D341Med (cell line): Measurements from ENCODE around the gene RPS6KC1.
"Not testable (repeated sequence)": the region's sequence is repeated elsewhere in the genome, so short reads cannot be mapped to it uniquely, and the experiment has no call there.

Experiments
- DNase-seq: peaks from one replicate; pipeline ENCODE4 v3.0.0; 2012; ENCODE audit warnings: low spot score

The RPS6KC1 gene, protein sequence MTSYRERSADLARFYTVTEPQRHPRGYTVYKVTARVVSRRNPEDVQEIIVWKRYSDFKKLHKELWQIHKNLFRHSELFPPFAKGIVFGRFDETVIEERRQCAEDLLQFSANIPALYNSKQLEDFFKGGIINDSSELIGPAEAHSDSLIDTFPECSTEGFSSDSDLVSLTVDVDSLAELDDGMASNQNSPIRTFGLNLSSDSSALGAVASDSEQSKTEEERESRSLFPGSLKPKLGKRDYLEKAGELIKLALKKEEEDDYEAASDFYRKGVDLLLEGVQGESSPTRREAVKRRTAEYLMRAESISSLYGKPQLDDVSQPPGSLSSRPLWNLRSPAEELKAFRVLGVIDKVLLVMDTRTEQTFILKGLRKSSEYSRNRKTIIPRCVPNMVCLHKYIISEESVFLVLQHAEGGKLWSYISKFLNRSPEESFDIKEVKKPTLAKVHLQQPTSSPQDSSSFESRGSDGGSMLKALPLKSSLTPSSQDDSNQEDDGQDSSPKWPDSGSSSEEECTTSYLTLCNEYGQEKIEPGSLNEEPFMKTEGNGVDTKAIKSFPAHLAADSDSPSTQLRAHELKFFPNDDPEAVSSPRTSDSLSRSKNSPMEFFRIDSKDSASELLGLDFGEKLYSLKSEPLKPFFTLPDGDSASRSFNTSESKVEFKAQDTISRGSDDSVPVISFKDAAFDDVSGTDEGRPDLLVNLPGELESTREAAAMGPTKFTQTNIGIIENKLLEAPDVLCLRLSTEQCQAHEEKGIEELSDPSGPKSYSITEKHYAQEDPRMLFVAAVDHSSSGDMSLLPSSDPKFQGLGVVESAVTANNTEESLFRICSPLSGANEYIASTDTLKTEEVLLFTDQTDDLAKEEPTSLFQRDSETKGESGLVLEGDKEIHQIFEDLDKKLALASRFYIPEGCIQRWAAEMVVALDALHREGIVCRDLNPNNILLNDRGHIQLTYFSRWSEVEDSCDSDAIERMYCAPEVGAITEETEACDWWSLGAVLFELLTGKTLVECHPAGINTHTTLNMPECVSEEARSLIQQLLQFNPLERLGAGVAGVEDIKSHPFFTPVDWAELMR

DNA sequence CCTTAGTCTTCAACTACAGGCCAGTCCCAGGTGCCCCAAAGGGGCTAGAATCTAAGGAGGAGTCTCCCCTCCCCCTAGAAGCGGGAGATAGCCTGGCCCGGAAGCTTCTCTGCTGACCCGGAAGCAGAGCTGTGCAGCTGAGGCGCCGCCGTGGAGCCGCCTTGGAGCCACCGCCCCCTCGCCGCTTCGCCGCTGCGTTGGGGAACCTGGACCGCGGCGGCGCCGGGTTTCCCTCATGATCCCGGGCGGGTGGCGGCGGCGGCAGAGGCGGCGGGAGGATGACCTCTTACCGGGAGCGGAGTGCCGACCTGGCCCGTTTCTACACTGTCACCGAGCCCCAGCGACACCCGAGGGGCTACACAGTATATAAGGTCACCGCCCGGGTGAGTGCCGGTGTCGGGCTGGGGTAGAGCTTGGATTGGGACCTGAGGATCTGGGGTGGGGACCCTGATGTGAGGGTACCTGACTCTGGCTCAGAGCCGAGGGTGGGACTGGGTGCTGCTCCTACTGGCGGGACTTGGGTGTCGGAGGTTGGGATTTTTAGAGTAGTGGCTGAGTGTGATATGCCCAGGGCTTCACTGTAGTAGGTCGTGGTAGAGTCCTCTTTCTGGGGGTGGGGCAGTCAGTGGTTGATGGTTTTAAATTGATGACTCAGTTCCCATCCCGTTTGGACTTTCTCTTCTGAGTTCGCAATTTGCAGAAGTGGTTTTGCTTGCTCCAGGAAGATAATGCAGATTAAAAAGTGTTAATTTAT is at the start of gene RPS6KC1:
Gene RPS6KC1, plus strand, starts transcription at position 115 of the 754 bp plus-strand sequence. Its CDS starts 164 bp downstream, at position 279.
- peak; percentile 96 for DNase-seq

DNA sequence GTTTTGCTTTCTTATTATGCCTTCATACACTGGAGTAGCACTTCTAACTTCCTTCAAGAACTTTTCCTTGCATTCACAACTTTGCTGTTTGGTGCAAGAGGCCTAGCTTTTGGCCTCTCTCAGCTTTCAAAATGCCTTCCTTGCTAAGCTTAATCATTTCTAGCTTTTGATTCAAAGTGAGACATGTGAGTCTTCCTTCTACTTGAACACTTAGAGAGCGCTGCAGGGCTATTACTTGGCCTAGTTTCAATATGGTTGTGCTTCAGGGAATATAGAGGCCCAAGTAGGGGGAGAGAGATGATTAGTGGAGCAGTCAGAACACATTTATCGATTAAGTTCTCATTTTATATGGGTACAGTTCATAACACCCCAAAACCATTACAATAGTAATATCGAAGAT is 47.8 kb upstream of the RPS6KC1 start:
- no peak for DNase-seq

DNA sequence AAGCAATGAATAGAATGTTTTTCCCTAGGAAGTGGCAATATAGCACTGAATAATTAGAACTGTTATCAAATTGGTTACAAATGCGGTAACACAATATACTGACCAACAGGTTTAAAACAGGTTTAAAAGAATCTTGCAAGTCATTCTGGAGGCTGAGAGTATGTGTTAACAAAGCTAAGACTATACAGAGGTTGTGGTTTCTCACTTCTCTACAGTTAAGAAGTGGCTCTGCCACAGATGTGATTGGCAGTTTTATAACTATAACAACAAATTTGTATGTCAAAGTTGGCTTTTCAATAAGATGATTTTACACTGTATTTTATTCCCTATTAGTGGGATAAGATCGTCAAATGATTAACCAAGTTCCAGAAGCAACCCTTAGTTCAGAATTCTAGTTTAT is 42.5 kb upstream of the RPS6KC1 start:
- DNase-seq = no peak

DNA sequence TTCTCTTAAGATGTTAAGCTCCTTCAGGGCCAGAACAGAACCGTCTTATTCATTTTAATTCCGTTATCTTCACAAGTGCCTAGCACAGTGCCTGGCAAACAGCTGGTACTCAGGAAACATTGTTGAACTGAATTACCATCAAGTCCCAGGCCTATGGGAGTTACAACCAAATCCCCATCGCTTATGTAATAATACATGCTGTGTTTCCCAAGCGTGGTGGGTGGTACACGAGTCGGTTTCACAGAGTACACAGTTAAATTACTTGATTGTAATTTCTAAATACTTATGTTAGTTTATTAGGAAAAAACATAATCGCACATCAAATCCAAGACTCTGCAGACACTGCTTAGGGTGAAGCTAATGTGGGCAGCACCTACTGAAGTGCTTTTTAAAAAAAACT is 36.4 kb upstream of the RPS6KC1 start:
- peak; percentile 40 for DNase-seq

DNA sequence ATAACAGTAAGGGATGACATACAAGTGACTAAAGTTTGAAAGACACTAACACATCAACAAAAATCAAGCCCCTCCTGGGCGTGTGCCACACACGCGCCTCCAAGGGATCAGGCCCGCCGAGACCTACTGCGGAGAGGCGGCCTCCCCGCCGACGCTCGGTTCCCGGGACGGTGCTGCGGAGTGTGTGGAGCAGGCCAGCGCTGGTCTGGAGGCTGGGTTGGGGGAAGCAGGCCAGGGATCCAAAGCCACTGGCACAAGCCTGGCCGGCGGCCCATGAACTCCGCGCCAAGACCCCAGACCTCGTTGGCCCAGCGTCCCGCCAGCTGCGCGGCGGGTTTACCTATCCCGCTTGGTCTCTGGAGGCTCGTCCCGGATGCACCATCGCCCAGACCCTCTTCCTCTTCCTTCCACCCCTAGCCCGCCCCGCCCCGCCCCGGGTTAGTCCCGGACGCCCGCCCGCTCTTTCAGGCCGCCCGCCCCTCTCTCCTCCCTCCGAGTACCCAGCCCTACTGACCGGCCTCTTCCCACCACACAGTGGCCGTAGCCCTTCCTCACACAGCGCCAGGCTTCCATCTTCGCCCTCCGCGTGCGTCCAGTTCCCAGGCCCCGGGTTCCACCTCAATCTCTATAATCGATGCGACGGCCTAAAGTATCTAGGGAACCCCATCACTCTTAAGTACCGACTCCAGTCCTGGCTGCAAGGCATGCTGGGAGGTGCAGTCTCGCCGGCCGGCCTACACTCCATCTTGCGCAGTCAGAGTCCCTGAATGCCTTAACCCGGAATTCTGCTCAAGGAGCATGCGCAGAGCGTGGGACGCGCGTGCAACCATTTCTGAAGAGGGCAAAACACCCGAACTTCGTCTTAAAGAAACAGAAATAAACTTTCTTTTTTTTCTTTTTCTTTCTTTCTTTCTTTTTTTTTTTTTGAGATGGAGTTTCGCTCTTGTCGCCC is 35.7 kb upstream of the RPS6KC1 start, which contains the start of gene ANGEL2:
Gene ANGEL2, minus strand, starts transcription at position 769 of the 952 bp plus-strand sequence. Its CDS starts 196 bp downstream, at position 573.
- peak; percentile 96 for DNase-seq

DNA sequence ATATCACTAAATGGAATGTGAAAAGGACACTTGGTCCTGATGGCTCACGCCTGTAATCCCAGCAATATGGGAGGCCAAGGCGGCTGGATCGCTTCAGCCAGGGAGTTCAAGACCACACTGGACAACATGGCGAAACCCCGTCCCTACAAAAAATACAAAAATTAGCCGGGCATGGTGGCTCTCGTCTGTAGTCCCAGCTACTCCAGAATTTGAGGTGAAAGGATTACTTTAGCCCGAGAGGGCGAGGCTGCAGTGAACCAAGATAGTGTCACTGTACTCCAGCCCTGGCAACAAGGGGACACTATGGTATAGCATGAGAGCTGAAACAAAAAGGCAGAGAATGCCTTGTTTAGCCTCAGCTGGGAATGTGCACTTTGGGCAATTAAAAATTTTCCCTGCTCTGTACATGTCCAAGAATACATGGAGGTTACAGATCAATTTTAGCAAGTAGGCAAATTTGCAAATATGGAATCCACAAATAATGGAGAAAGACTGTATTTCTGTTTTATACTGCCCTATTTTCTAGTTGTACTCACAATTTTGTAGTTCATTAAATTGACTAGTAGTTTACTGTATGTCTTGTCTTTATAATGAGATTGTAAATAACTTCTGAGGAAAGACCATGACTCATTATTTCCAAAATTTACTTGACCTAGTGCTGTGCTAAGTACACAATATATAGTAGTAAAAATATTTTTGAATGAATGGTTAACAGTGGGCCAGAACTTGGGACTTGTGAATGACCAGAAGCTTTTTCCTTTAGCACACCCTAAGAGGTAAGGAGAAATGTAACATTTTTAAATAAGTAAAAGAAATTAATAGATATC is 33.4 kb upstream of the RPS6KC1 start:
- no peak for DNase-seq

DNA sequence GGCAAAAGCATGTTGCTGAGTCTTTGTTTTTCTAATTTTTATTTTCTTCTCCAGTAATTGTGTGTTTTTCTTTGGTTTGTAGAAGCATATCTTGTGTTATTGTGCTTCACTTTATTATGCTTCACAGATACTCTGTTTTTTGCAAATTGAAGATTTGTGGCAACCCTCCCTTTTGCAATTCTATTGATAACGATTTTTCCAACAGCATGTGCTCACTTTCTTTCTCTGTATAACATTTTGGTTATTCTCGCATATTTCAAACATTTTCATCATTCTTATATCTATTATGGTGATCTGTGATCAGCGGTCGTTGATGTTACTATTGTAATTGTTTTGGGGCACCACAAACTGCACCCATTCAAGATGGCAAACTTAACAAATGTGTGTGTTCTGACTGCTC is 31.6 kb upstream of the RPS6KC1 start:
- no peak for DNase-seq

DNA sequence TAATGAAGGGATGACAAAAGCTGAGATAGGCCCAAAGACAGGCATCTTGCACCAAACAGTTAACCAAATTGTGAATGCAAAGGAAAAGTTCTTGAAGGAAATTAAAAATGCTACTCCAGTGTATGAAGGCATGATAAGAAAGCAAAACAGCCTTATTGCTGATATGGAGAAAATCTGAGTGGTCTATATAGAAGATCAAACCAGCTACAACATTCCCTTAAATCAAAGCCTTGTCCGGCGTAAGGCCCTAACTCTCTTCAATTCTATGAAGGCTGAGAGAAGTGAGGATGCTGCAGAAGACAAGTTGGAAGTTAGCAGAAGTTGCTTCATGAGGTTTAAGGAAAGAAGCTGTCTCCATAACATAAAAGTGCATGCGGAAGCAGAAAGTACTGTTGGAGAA is 31.0 kb upstream of the RPS6KC1 start:
- no peak for DNase-seq

DNA sequence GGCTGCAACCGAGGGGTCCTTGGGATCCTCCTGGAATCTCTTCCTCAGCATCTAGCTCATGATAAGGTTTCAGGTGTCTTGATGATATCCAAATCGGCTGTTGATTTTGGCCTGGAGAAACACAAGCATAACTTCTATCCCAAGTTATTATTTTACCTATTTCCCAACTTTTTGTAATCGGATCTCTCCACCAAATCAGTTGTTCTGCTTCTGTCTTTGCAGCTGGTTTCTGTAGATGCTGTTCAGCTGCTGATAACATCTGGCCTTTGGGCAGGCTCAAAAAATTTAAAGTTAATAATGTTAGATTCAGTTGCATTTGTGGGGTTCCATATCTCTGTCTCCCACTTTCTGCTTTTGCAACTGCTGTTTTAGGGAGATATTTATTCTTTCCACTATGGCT is 24.0 kb upstream of the RPS6KC1 start:
- not testable (repeated sequence) for DNase-seq

DNA sequence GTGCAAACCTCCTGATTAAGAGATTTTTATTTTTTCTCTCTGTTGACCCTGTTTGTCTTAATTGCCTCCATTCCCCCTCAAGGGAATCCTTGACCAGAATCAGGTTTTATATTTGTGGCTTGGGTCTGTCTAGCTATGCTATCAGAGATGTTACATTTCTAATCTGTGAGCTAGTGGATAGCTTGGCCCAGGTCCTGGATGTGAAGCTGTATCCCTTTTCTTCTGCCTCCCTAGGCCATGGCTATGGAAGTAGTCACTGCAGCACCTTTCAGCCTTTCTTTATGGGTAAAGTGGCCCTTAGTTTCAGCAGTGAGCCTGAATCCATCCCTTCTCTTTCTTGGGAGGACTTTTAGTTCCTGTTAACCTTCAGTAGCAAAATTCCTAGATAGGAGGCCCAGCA is 18.4 kb upstream of the RPS6KC1 start:
- DNase-seq = no peak

DNA sequence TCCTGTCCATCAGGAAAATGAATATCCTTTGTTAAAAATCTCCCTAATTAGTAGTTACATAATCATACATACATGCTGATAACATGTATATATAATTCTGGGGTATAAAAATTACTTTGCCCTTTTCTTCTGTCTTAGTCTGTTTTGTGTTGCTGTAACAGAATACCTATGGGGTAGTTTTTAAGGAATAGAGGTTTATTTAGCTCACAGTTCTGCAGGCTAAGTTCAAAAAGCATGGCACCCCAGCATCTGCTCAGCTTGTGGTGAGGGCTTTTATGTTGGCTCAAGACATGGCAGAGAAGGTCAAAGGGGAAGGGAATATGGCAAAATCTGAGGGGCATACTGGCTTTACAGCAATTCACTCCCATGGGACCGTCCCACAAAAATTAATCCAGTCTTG is 16.3 kb upstream of the RPS6KC1 start:
- DNase-seq = no peak

DNA sequence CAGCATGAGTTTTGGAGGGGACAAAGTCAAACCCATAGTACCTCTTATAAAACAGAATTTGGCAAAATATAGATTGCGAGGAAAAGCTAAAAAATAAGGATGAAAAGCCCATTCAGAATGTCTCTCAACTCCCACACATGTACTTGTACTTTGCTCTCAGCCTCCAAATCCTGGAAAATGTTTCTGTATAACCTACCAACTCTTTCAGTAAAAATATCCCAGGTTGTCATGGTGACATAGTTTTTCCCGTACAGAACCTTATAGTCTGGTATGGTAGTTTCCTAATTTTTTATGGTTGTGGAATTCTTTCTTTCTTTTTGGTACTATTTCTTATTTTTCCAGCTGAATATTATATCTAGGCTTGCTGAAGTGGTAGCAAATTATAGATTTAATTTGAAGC is 15.5 kb upstream of the RPS6KC1 start:
- no peak for DNase-seq

DNA sequence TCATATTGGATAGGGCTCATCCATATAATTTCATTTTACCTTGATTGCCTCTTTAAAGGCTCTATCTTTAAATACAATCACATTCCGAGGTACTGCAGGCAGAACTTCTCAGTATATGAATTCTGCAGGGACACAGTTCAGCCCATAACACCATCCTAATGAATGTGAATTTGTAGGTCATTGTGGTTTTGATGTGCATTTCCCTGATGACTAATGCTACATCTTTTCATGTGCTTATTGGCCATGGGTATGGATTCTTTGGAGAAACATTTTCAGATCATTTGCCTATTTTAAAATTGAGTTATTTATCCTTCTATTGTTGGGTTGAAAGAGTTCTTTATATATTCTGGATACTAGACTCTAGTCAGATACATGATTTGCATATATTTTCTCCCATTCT is 9.6 kb upstream of the RPS6KC1 start:
- no peak for DNase-seq

DNA sequence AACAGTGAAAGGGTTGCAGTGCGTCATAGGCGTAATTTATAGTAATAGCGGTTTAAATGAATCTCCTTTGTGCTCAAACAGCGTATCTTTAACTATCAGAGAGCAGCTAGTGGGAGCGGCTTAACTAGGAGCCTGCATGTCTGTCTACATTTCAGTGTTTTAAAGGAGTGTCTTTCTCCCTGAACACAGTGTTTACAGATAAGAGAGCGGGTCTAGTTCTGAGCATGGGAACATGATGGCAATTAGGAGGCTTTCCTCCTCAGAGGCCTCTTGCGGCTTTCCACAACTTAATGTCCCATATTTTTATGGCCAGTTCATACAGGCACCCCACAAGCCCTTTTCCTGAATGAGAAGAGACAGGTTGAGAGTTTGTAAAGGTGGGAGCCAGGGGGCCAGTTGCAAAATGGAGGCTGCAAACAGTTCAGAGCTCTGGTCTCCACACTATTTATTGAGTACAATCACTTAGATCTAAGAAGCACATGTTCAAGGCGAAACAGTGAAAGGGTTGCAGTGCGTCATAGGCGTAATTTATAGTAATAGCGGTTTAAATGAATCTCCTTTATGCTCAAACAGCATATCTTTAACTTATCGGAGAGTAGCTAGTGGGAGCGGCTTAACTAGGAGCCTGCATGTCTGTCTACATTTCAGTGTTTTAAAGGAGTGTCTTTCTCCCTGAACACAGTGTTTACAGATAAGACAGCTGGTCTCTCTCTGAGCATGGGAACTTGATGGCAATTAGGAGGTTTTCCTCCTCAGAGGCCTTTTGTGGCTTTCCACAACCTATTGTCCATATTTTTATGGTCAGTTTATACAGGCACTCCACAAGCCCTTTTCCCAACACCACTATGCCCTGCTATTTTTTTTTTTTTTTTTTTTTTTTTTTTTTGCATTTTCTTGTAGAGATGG is 5.5 kb upstream of the RPS6KC1 start:
- not testable (repeated sequence) for DNase-seq

DNA sequence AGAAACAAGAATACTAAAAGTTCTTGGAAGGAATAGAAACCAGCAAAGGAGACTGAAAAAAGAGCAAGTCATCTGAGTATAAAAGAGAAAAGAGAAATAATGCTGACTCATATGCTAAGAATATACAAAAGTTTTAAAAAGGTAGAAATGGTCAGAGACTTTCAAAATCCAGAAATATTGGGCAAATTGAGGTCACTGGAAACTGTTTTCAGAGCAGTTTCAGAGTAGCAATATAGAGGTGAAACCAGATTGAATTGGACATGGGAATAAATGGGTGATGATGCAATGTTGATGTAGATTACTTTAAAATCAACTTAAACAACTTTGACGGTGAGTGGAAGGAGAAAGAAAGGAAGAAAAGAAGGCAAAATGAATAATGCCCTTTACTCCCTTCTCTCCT is 1.8 kb upstream of the RPS6KC1 start:
- DNase-seq = no peak

DNA sequence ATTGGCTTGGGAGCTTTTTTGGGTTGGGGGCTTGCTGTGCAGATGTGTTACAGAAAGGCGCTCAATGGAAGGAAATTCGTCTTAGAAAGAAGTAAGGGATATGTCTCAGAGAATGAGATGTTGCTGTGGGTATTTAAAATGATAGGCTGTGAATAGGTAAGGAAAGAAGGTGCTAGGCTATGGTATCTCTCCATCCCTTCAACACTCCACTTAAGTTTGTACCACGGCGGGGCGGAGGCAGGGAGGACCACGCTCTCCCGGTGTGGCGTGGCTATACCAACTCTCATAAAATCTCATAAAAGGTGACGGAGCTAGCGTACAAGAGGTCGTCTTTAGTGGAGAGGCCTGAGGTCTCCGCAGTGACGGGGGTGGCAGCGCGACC is 305 bp upstream of the RPS6KC1 start:
- DNase-seq = no peak

DNA sequence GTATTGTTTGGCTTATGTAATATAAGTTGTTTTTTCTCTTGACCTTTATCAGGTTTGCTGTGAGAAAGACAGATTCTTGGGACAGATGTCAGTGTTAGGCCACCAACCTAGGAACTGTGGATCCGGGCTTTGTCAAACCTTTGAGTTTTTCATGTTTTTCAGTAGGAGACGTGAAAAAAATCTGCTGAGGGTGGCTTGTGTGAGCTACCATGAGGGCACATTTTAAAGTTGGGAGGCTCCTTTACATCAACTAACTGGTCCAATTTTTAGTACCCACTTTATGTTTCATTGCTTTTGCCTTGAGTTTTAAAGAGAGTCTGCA is 801 bp downstream of the RPS6KC1 start:
- DNase-seq = no peak

DNA sequence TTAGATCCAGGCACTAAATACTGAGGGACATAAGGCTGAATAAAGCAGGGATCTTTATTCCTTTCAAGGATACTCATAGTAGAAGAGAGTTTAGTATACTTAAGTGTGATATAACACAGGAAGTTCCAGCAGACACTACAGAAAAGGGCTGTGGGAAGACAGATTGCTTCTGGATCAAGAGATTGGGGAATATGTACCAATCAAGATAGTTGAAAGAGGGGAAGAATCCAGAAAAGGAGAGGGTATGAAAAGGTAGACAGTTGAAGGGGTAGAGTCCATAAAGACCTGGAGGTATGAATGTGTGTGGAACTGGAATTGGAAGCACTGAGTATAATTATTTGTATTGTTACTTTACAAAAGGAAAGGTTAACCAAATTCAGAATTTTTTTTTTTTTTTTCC is 2.4 kb downstream of the RPS6KC1 start:
- DNase-seq = no peak

DNA sequence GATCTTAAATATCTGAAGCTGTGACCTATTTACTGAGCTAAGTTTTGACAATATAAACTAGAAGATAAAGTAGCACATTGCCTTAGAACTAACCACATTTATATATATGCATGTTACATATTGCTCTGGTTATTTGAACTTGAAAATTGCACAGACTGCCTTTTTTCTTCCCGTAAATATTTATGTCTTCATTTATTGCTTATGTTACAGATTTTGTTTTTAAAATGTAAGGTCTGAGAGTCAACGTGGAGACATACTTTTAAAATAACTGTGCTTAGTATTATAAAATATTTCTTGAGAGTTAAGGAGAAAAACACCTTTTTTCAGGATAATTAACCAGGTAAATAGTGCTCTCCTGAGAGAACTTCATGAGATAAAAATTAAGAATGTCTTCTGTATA is 3.1 kb downstream of the RPS6KC1 start:
- no peak for DNase-seq
